ENCODE data around the gene HPDL.

HPDL gene

DNA sequence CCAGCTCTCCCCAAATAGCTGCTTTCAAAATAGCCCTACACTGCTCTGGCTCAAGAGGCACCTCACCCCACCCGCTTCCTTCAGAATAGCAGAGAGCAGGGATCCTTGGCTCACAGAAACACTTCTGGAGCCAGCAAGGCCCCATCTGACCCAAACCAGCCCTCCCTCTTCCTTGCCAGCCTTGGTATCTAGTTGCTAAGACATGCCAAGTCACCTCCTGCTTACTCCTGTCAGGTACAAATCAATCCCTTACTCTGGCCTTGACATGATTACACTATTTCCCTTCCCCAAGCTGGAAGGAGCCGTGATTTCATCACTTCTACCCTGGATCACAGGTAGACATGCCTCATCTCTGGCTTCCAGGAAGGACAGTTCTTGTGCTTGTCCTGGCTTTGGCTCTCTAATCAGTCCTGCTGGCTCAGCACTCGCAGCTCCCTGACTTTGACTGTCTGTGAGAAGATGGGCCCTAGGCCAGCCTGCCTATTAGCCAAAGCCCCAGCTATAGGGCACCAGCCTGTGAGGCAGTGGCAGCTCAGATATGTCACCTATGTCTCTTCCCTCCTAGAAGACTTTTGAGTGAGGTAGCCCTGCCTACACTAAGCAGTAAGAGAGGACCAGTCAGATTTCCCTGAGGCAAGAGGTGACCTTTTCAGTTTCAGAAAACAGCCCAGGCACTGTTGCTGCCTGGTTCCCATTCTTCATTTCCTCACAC lies 22.4 kb downstream of the HPDL start:
- Histone ChIP-seq H3K36me3 (replicated peaks) (no peaks in the 10 kb centered on the region), H3K4me3 (ENCODE audit: low read depth, low read length) (no peak overlapping the region), H3K27me3 (replicated peaks) (no peaks in the 10 kb centered on the region), H3K27ac (no peak overlapping the region)
- DNase-seq: no peak
- TF ChIP-seq, protein P1, sequence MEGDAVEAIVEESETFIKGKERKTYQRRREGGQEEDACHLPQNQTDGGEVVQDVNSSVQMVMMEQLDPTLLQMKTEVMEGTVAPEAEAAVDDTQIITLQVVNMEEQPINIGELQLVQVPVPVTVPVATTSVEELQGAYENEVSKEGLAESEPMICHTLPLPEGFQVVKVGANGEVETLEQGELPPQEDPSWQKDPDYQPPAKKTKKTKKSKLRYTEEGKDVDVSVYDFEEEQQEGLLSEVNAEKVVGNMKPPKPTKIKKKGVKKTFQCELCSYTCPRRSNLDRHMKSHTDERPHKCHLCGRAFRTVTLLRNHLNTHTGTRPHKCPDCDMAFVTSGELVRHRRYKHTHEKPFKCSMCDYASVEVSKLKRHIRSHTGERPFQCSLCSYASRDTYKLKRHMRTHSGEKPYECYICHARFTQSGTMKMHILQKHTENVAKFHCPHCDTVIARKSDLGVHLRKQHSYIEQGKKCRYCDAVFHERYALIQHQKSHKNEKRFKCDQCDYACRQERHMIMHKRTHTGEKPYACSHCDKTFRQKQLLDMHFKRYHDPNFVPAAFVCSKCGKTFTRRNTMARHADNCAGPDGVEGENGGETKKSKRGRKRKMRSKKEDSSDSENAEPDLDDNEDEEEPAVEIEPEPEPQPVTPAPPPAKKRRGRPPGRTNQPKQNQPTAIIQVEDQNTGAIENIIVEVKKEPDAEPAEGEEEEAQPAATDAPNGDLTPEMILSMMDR (IDR thresholded peaks at IDR 0.05; ENCODE audit: low read depth, low read length, missing control alignments): no peak
- in situ Hi-C loops (cut with HindIII; ENCODE audit: low pct_ligation_motif_present, low sequenced_read_pairs): no loop called here

DNA sequence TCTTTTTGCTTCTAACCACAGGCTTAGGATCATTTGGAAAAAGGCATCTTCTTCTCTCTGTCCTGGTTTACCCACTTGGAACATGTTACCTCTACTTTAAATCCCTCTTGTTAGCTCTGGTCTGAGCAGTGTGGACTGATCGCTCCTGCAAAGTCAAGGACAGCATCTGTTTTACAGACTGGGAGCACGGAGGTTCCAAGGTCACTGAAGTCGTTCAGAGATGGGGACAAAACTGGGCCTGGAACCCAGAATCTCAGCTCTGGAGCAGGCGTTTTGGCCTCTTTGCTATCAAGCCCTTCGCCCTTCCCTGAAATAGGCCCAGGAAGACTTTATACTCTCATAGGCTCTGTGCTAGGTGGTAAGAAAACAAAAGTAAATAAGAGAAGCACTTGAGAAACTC lies 24.8 kb downstream of the HPDL start:
- H3K27ac ChIP-seq: no peak overlapping the region
- no peak overlapping the region for H3K4me3 ChIP-seq (ENCODE audit: low read depth, low read length)
- in situ Hi-C loops (cut with HindIII; ENCODE audit: low pct_ligation_motif_present, low sequenced_read_pairs): no loop called here
- no peak for DNase-seq
- H3K27me3 ChIP-seq (replicated peaks): no peaks in the 10 kb centered on the region
- TF ChIP-seq, protein P1 (IDR thresholded peaks at IDR 0.05; ENCODE audit: low read depth, low read length, missing control alignments): no peak
- no peaks in the 10 kb centered on the region for H3K36me3 ChIP-seq (replicated peaks)

DNA sequence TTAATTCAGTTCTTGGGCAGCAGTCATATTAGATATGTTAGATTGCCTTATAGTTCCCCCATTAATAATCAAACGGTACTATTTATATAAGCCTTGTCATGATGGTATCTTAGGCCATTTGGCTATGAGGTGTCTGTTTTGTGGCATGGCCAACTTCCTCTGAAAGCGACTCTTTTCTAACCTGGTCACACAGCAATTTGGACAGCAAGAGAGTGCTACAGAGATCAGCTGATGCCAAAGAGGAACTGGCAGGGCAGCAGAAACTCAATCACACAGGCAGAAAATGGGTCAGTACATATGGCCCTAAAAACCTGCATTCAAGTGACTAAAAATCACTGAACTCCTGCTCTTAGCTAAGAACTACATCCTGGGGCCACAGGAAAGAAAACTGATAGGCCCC lies 27.0 kb downstream of the HPDL start:
- Histone ChIP-seq H3K27ac (no peak overlapping the region), H3K27me3 (replicated peaks) (no peaks in the 10 kb centered on the region), H3K36me3 (replicated peaks) (no peaks in the 10 kb centered on the region), H3K4me3 (ENCODE audit: low read depth, low read length) (no peak overlapping the region)
- in situ Hi-C loops (cut with HindIII; ENCODE audit: low pct_ligation_motif_present, low sequenced_read_pairs): no loop called here
- TF ChIP-seq, protein P1 (IDR thresholded peaks at IDR 0.05; ENCODE audit: low read depth, low read length, missing control alignments): no peak
- no peak for DNase-seq

DNA sequence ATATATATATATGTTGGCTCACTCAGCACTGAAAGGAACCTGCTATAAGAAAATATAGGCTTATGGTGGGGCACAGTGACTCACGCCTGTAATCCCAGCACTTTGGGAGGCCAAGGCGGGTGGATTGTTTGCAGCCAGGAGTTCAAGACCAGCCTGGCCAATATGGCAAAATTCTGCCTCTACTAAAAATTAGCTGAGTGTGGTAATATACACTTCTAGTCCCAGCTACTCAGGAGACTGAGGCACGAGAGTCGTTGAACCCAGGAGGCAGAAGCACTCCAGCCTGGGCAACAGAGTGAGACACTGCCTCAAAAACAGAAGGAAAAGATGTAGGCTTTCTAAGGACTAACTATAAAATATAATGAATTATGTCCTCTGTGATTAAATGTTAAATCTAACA lies 28.1 kb downstream of the HPDL start:
- TF ChIP-seq, protein P1 (IDR thresholded peaks at IDR 0.05; ENCODE audit: low read depth, low read length, missing control alignments): no peak
- Histone ChIP-seq H3K27ac (no peak overlapping the region), H3K36me3 (replicated peaks) (no peaks in the 10 kb centered on the region), H3K27me3 (replicated peaks) (no peaks in the 10 kb centered on the region), H3K4me3 (ENCODE audit: low read depth, low read length) (no peak overlapping the region)
- in situ Hi-C loops (cut with HindIII; ENCODE audit: low pct_ligation_motif_present, low sequenced_read_pairs): no loop called here
- DNase-seq: no peak

DNA sequence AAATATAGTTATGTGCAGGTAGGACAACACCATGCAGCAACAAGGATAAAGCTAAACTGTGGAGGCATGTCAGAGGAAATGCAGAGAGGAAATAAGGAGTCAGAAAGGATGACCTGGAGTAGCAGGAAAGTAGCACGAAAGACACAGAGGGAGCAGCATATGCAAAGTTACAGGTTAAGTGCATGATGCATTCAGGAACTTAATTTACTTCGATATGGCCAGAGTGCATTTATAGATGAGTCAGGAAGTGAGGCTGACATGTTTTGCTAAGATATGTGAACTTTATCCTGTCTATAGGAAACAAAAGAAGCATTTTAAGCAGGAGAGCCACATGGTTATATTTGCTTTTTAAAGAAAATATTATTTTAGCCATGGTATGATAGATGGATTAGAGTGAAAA lies 29.0 kb downstream of the HPDL start:
- in situ Hi-C loops (cut with HindIII; ENCODE audit: low pct_ligation_motif_present, low sequenced_read_pairs): no loop called here
- no peaks in the 10 kb centered on the region for H3K27me3 ChIP-seq (replicated peaks)

More for the DNA sequence above, 29.0 kb downstream of the HPDL start:
- no peak for DNase-seq
- no peak overlapping the region for H3K4me3 ChIP-seq (ENCODE audit: low read depth, low read length)
- no peak overlapping the region for H3K27ac ChIP-seq
- TF ChIP-seq, protein P1 (IDR thresholded peaks at IDR 0.05; ENCODE audit: low read depth, low read length, missing control alignments): no peak
- H3K36me3 ChIP-seq (replicated peaks): no peaks in the 10 kb centered on the region

Measured in brain microvascular endothelial cell (primary cell).